GM03348 (cell line): ENCODE data around the gene C11orf21.
A peak's percentile ranks its signal among the peaks of the same experiment; 100 is the strongest.

Experiments
- DNase-seq: peaks from one replicate; pipeline ENCODE4 v3.0.0; 2012; ENCODE audit warnings: low spot score

C11orf21 gene

GRCh38 chr11:2260491-2261364 is 41.0 kb downstream of the C11orf21 start:
- DNase-seq, result peak; percentile 10

GRCh38 chr11:2259897-2260451 is 41.7 kb downstream of the C11orf21 start:
- peak; percentile 11 for DNase-seq

GRCh38 chr11:2259466-2259830 is 42.3 kb downstream of the C11orf21 start:
- DNase-seq, result peak; percentile 7

GRCh38 chr11:2258501-2259465 is 42.9 kb downstream of the C11orf21 start:
- peak; percentile 10 for DNase-seq

- DNase-seq, result peak; percentile 2
Observed at GRCh38 chr11:2256951-2257700, 44.6 kb downstream of the C11orf21 start.

- DNase-seq, result peak; percentile 1
Observed at GRCh38 chr11:2256293-2256913, 45.3 kb downstream of the C11orf21 start.

- DNase-seq, result no peak
Observed at GRCh38 chr11:2252018-2252417, 49.7 kb downstream of the C11orf21 start.

- DNase-seq, result no peak
Observed at GRCh38 chr11:2251138-2251537, 50.6 kb downstream of the C11orf21 start.

- no peak for DNase-seq
Observed at GRCh38 chr11:2250485-2250884, 51.2 kb downstream of the C11orf21 start.

- DNase-seq, result no peak
Observed at GRCh38 chr11:2250041-2250440, 51.7 kb downstream of the C11orf21 start.

GRCh38 chr11:2249189-2249916 is 52.4 kb downstream of the C11orf21 start:
- DNase-seq, result no peak

- no peak for DNase-seq
Observed at GRCh38 chr11:2248762-2249161, 53.0 kb downstream of the C11orf21 start.

- no peak for DNase-seq
Observed at GRCh38 chr11:2248242-2248641, 53.5 kb downstream of the C11orf21 start.

GRCh38 chr11:2247496-2247895 is 54.2 kb downstream of the C11orf21 start:
- no peak for DNase-seq
